ENCODE results near the gene MYMX. TPM values are rescaled to one million over a fixed set of nuclear protein-coding genes. Genes with fewer than 3 reads are reported as not detected.

MYMX gene
- total and polyA plus RNA-seq, 2 of the 4 experiments (the other 2 are of a cell fraction), result not detected

DNA sequence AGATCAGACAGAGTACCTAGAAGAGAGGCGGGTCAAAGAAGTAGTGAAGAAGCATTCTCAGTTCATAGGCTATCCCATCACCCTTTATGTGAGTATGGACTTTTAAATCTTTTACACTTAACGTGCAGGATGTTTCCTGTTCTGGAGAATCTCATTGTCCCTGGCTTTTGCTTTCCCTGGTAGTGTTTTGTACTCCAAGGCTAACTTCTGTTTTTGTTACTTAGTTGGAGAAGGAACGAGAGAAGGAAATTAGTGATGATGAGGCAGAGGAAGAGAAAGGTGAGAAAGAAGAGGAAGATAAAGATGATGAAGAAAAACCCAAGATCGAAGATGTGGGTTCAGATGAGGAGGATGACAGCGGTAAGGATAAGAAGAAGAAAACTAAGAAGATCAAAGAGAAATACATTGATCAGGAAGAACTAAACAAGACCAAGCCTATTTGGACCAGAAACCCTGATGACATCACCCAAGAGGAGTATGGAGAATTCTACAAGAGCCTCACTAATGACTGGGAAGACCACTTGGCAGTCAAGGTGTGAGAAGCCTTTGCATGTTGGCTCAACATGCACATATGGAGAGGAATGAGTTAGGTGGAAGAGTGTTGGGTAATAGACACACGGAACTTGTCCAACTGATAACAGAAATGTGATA, 33.5 kb downstream of the MYMX start:
- dilution Hi-C loops (cut with HindIII; ENCODE audit: low sequenced_read_pairs, unreplicated experiment), result no loop called here
- no peak overlapping the region for H4K8ac ChIP-seq (ENCODE audit: low read depth in 2 of 2, low read length in 2 of 2)
- H3K36me3 ChIP-seq (ENCODE audit: control insufficient read depth, insufficient read depth, low read length), result peaks cover 54% of the 10 kb centered on the region
- BruUV-seq (replicated peaks), result TSS peak; percentile 72
- no peaks in the 10 kb centered on the region for H3K9me3 ChIP-seq (ENCODE audit: control insufficient read depth, insufficient read depth, low read length)
- no peak overlapping the region for H3K18ac ChIP-seq (ENCODE audit: low read depth, low read length)
- no peak overlapping the region for H2BK15ac ChIP-seq (ENCODE audit: low read depth, low read length)
- peaks cover 5% of the 10 kb centered on the region for H3K4me1 ChIP-seq (ENCODE audit: control insufficient read depth, insufficient read depth, low read length)
- H2BK20ac ChIP-seq (ENCODE audit: low read depth, low read length), result no peak overlapping the region
- H2BK5ac ChIP-seq (ENCODE audit: low read depth, low read length, poor library complexity, severe bottlenecking), result no peak overlapping the region
- in situ Hi-C loops (cut with MboI; ENCODE audit: low sequenced_read_pairs), result no loop called here
- TF ChIP-seq MXI1 (IDR thresholded peaks at IDR 0.05; ENCODE audit: borderline replicate concordance, low read depth, low read length) (no peak), SMC3 (IDR thresholded peaks at IDR 0.05; ENCODE audit: low read depth, low read length) (no peak), CEBPB (IDR thresholded peaks at IDR 0.05; ENCODE audit: low read depth, low read length) (0 out of 2 replicates have a peak, but pooled peaks have one; percentile 14), BHLHE40 (IDR thresholded peaks at IDR 0.05; ENCODE audit: low read depth, low read length) (no peak), POLR2A (IDR thresholded peaks at IDR 0.05; ENCODE audit: low read depth, low read length) (no peak), RFX5 (IDR thresholded peaks at IDR 0.05; ENCODE audit: low read depth, low read length) (no peak), RCOR1 (IDR thresholded peaks at IDR 0.05; ENCODE audit: insufficient replicate concordance, low read length) (no peak), CHD1 (IDR thresholded peaks at IDR 0.05; ENCODE audit: low read depth, low read length) (no peak)
- no peak overlapping the region for H3K4ac ChIP-seq (ENCODE audit: low read depth, low read length)
- peaks cover 18% of the 10 kb centered on the region for H3K9me1 ChIP-seq (ENCODE audit: insufficient read depth, low read length)
- no peak overlapping the region for H3K9ac ChIP-seq (ENCODE audit: low read depth, low read length)
- intact Hi-C loops (cut with micrococcal nuclease), result no loop called here
- H2AFZ ChIP-seq (replicated peaks; ENCODE audit: low read length, poor library complexity), result no peak overlapping the region
- peaks cover 23 to 80% of the 10 kb centered on the region in 2 experiments for H3K79me1 ChIP-seq (ENCODE audit: low read depth in 1 of 2, low read length in 2 of 2)
- 80 to 100% methylated on average over 1 of the region's 6 CpGs for WGBS, 2 experiments (ENCODE audit: extremely low coverage in 2 of 2, insufficient read length in 1 of 2)
- DNase-seq, result no peak
- H3K23ac ChIP-seq (ENCODE audit: low read depth, low read length), result no peak overlapping the region; the same call in 1 of the 2 replicates
- H3K14ac ChIP-seq (replicated peaks; ENCODE audit: low read depth, low read length), result no peak overlapping the region
- H3K27ac ChIP-seq (ENCODE audit: insufficient read depth, low read length), result no peak overlapping the region
- no peak overlapping the region for H2AK5ac ChIP-seq (ENCODE audit: low read depth, low read length)
- H3K4me2 ChIP-seq (ENCODE audit: low read depth, low read length), result no peak overlapping the region
- no peak overlapping the region for H4K91ac ChIP-seq (ENCODE audit: insufficient read depth, low read depth, low read length)
- ChIA-PET POLR2A (ENCODE audit: unreplicated experiment) (no interaction called here), CTCF (no interaction called here)
- H2AK9ac ChIP-seq (replicated peaks; ENCODE audit: low read depth, low read length, poor library complexity), result no peak overlapping the region
- no peak overlapping the region for H3K56ac ChIP-seq (ENCODE audit: extremely low read depth, insufficient read depth, low read length)
- peaks cover 83% of the 10 kb centered on the region for H4K20me1 ChIP-seq (ENCODE audit: insufficient read depth, low read length)
- H3K27me3 ChIP-seq (ENCODE audit: control insufficient read depth, insufficient read depth, low read length), result no peaks in the 10 kb centered on the region
- ATAC-seq (ENCODE audit: low read depth), result no peak
- no peak overlapping the region for H4K5ac ChIP-seq (ENCODE audit: low read depth, low read length)
- H3K4me3 ChIP-seq (ENCODE audit: insufficient read depth, low read depth, low read length), result no peak overlapping the region
- no peak overlapping the region for H2BK120ac ChIP-seq (ENCODE audit: low read depth, low read length)

Measured in IMR-90 (cell line).